OCI-LY3 (cell line): Measurements from ENCODE around the gene PGBD2.
"Not testable (repeated sequence)": the region's sequence is repeated elsewhere in the genome, so short reads cannot be mapped to it uniquely, and the experiment has no call there.

Source experiments
- H2AFZ ChIP-seq: fragments of 200-600, 300-600 bp; shearing (Covaris generic); 2 replicates; pipeline ENCODE4 v1.6.0; 2014; ENCODE audit warnings: antibody characterized with exemption, low read depth, low read length
- H3K27ac ChIP-seq: fragments of 200-600, 300-600 bp; sonication (generic); 2 replicates; pipeline ENCODE4 v1.5.1; 2014; ENCODE audit warnings: mild to moderate bottlenecking, low read length, moderate library complexity, mixed read lengths
- H3K27me3 ChIP-seq: fragments of 200-600, 300-600 bp; sonication (generic); 2 replicates; pipeline ENCODE4 v1.6.1; 2014; ENCODE audit warnings: low read depth, low read length, mixed read lengths
- H3K36me3 ChIP-seq: fragments of 200-600, 300-600 bp; sonication (generic); replicated peaks from 2 replicates; pipeline ENCODE3; 2014; ENCODE audit warnings: low read depth, low read length, mixed read lengths
- H3K4me1 ChIP-seq: fragments of 300-600, 200-600 bp; sonication (generic); 2 replicates; pipeline ENCODE4 v1.6.1; 2014; ENCODE audit warnings: low read length, mixed read lengths
- H3K4me2 ChIP-seq: fragments of 200-600, 300-600 bp; sonication (generic); 2 replicates; pipeline ENCODE4 v1.6.1; 2014; ENCODE audit warnings: low read length, mixed read lengths
- H3K4me3 ChIP-seq: fragments of 300-600, 200-600 bp; sonication (generic); 2 replicates; pipeline ENCODE4 v1.5.1; 2014; ENCODE audit warnings: antibody characterized with exemption, mild to moderate bottlenecking, low read length, moderate library complexity
- H3K79me2 ChIP-seq: fragments of 300-600, 200-600 bp; shearing (Covaris generic); 2 replicates; pipeline ENCODE4 v1.6.1; 2014; ENCODE audit warnings: mild to moderate bottlenecking, low read length, mixed read lengths
- H3K9ac ChIP-seq: fragments of 300-600, 200-600 bp; shearing (Covaris generic); 2 replicates; pipeline ENCODE4 v1.6.0; 2014; ENCODE audit warnings: mild to moderate bottlenecking, low read length, moderate library complexity
- H3K9me3 ChIP-seq: fragments of 200-600, 300-600 bp; shearing (Covaris generic); 2 replicates; pipeline ENCODE4 v1.6.1; 2014; ENCODE audit warnings: low read length, mixed read lengths; ENCODE audit not compliant: insufficient read depth
- H4K20me1 ChIP-seq: fragments of 200-600, 300-600 bp; sonication (generic); 2 replicates; pipeline ENCODE4 v1.6.1; 2016; ENCODE audit warnings: low read length, mixed read lengths; ENCODE audit not compliant: insufficient read depth

PGBD2 gene

DNA sequence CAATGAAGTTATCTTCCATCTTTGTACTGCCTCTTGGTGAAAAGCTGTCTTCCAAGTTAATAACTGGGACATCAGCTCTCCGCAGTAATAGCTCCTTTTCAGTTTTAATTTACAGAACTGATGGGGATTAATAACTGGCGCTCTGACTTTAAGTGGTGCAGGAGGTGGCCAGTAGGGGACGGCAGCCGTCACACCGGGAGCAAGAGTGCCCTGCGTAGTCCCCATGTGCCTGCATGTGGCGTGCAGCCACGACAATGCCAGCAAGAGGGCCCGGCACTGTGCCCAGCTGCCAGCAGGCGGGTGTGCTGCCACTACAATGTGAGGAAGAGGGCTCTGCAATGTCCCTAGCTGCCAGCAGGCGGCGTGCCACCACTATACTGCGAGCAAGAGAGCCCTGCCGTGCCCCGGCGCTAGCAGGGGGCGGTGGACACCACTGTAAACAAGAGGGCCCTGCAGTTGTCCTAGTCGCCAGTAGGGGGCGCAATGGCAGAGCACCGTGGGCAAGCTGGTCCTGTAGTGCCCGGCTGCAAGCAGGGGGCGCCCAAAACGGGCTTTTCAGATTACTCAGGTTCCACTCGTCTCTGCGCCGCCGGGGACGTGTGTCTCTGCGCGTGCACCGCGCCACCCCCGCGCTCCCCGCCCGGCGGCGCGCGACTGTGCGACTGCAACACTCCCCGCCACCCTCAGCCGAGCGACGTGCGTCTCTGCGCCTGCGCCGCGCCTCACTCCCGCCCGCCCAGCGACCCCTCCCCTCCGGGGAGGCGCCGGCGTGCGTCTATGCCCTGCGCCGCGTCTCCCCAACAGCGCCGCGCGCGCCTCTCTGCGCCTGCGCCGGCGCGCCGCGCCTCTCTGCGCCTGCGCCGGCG lies 38.3 kb downstream of the PGBD2 start:
- not testable (repeated sequence) for H3K9ac ChIP-seq, H3K4me3 ChIP-seq, H4K20me1 ChIP-seq, H3K4me1 ChIP-seq, H3K36me3 ChIP-seq, H2AFZ ChIP-seq, H3K27me3 ChIP-seq, H3K27ac ChIP-seq, H3K9me3 ChIP-seq, H3K79me2 ChIP-seq, H3K4me2 ChIP-seq

DNA sequence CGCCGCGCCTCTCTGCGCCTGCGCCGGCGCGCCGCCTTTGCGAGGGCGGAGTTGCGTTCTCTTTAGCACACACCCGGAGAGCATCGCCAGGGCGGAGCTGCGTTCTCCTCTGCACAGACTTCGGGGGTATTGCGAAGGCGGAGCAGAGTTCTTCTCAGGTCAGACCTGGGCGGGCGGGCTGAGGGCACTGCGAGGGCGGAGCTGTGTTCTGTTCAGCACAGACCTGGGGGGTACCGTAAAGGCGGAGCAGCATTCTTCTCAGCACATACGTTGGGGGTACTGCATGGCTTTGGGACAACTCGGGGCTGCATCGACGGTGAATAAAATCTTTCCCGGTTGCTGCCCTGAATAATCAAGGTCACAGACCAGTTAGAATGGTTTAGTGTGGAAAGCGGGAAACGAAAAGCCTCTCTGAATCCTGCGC lies 39.0 kb downstream of the PGBD2 start:
- H3K9me3 ChIP-seq, H3K36me3 ChIP-seq, H3K27ac ChIP-seq, H2AFZ ChIP-seq, H3K4me3 ChIP-seq, H4K20me1 ChIP-seq, H3K9ac ChIP-seq, H3K4me1 ChIP-seq, H3K79me2 ChIP-seq, H3K27me3 ChIP-seq, H3K4me2 ChIP-seq: not testable (repeated sequence)

GRCh38 chr1:248945453-248945852 lies 39.4 kb downstream of the PGBD2 start:
- H3K79me2 ChIP-seq, H3K9ac ChIP-seq, H4K20me1 ChIP-seq, H3K9me3 ChIP-seq, H3K36me3 ChIP-seq, H3K27me3 ChIP-seq, H3K27ac ChIP-seq, H2AFZ ChIP-seq, H3K4me1 ChIP-seq, H3K4me3 ChIP-seq, H3K4me2 ChIP-seq: not testable (repeated sequence)

- H3K4me2 ChIP-seq, H2AFZ ChIP-seq, H3K9ac ChIP-seq, H3K36me3 ChIP-seq, H3K27me3 ChIP-seq, H3K27ac ChIP-seq, H3K79me2 ChIP-seq, H3K9me3 ChIP-seq, H3K4me1 ChIP-seq, H3K4me3 ChIP-seq, H4K20me1 ChIP-seq: not testable (repeated sequence)
Measured at GRCh38 chr1:248945856-248946416, 39.9 kb downstream of the PGBD2 start.
